ENCODE data around the gene KRTAP17-1.
"Not testable (repeated sequence)": the region's sequence is repeated elsewhere in the genome, so short reads cannot be mapped to it uniquely, and the experiment has no call there.

The KRTAP17-1 gene

DNA sequence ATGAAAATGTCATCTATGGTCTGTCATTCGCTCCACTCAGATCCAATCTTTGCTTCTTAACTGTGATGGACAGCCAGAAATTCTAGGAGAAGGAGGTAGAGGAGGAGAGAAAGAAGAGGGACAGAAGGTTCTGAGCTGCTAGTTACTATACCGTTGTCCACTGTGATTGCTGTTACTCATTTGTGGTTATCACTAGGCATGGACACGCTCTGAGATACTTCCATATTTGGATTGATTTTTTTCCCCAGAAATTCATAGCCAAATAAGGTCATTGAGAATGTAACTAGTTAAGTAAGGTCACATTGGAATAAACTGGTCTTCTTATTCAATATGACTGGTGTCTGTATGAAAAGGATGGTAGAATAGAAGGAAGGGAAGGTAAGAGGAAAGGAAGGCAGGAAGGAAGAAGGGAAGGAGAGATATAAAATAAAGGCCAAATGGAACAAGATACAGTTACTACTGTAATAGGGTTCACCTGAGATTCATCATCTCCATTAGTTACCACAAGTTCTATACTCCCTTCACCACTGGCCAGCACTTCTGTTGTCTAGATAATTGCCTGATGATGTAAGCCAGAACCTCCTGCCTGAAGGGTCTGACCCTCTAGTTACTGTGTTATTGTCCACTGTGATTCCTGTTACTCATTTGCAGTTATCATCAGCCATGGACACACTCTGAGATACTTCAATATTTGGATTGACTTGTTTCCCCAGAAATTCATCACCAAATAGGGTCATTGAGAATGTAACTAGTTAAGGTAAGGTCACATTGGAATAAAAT lies 37.1 kb downstream of the KRTAP17-1 start:
- no peak for DNase-seq (ENCODE audit: extremely low read depth, low read depth)
- TF ChIP-seq, protein P1, sequence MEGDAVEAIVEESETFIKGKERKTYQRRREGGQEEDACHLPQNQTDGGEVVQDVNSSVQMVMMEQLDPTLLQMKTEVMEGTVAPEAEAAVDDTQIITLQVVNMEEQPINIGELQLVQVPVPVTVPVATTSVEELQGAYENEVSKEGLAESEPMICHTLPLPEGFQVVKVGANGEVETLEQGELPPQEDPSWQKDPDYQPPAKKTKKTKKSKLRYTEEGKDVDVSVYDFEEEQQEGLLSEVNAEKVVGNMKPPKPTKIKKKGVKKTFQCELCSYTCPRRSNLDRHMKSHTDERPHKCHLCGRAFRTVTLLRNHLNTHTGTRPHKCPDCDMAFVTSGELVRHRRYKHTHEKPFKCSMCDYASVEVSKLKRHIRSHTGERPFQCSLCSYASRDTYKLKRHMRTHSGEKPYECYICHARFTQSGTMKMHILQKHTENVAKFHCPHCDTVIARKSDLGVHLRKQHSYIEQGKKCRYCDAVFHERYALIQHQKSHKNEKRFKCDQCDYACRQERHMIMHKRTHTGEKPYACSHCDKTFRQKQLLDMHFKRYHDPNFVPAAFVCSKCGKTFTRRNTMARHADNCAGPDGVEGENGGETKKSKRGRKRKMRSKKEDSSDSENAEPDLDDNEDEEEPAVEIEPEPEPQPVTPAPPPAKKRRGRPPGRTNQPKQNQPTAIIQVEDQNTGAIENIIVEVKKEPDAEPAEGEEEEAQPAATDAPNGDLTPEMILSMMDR (IDR thresholded peaks at IDR 0.05; ENCODE audit: low read depth, low read length) = no peak

DNA sequence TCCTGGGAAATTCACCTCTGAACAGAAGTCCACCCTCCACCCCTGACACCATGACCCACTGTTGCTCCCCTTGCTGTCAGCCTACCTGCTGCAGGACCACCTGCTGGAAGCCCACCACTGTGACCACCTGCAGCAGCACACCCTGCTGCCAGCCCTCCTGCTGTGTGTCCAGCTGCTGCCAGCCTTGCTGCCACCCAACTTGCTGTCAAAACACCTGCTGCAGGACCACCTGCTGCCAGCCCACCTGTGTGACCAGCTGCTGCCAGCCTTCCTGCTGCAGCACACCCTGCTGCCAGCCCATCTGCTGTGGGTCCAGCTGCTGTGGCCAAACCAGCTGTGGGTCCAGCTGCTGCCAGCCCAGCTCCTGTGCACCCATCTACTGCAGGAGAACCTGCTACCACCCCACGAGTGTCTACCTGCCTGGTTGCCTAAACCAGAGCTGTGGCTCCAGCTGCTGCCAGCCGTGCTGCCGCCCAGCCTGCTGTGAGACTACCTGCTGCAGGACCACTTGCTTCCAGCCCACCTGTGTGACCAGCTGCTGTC lies 39.8 kb downstream of the KRTAP17-1 start, which contains the start of gene KRTAP9-7:
KRTAP9-7 (plus strand) TSS at position 51 of the 543 bp plus-strand sequence; CDS start at position 51, 0 bp downstream.
- not testable (repeated sequence) for DNase-seq (ENCODE audit: extremely low read depth, low read depth)

DNA sequence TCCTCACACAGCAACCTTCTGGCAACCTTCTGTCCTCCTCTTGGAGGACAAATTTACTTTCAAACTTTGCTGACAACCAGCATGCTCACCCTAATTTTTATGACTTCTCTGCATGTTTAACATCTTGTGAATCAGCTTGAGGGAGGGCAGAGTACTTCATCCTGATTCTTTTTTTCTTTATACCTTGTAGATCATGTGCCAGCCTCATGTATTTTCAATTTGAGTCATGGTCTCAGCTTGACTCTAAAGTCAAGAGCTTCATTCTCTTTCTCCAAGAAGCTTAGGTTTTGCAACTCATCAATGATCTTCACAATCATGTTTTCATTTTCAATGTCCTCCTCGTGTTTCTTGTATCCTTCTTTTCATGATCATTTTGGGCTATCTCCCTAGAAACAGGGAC lies 43.7 kb downstream of the KRTAP17-1 start:
- TF ChIP-seq, protein P1 (IDR thresholded peaks at IDR 0.05; ENCODE audit: low read depth, low read length) = no peak
- DNase-seq (ENCODE audit: extremely low read depth, low read depth) = no peak

DNA sequence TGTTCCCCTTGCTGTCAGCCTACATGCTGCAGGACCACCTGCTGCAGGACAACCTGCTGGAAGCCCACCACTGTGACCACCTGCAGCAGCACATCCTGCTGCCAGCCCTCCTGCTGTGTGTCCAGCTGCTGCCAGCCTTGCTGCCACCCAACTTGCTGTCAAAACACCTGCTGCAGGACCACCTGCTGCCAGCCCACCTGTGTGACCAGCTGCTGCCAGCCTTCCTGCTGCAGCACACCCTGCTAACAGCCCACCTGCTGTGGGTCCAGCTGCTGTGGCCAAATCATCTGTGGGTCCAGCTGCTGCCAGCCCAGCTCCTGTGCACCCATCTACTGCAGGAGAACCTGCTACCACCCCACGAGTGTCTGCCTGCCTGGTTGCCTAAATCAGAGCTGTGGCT lies 44.2 kb downstream of the KRTAP17-1 start:
- DNase-seq (ENCODE audit: extremely low read depth, low read depth) = not testable (repeated sequence)

DNA sequence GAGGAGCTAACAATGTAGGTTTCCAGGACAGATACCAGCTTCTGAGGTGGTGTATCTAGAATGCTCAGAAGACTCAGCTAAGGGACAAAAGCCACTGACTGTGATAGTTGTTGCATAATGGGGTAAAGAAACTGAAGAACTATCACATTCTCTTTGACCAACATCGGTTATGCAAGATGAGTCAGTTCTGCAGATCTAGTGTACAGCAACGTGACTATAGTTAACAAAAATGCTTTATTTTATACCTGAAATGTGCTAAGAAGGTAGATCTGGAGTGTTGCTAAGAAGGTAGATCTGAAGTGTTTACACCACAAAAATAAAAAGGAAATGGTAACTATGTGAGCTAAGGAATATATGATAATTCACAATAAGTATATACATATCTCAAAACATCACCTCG lies 47.8 kb downstream of the KRTAP17-1 start:
- TF ChIP-seq, protein P1 (IDR thresholded peaks at IDR 0.05; ENCODE audit: low read depth, low read length) = no peak
- no peak for DNase-seq (ENCODE audit: extremely low read depth, low read depth)

DNA sequence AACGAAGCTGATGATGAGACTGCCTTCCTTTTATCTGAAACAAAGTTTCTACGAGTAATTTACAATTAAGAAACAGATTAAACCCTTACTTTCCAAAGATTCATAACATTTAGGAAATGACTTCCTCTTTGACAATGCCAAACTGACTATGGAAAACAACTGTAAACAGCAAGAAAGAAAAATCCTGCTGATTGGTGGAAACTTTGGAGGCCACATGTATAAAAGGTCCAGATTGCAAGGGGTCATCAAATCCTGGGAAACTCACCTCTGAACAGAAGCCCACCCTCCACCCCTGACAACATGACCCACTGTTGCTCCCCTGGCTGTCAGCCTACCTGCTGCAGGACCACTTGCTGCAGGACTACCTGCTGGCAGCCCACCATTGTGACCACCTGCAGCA lies 50.4 kb downstream of the KRTAP17-1 start, which contains the start of gene KRTAP9-6:
KRTAP9-6 (plus strand) TSS at position 301 of the 400 bp plus-strand sequence; CDS start at position 301, 0 bp downstream.
- TF ChIP-seq, protein P1 (IDR thresholded peaks at IDR 0.05; ENCODE audit: low read depth, low read length) = no peak
- DNase-seq (ENCODE audit: extremely low read depth, low read depth) = no peak
